ENCODE results near the gene RHBDD1. TPM values are rescaled to one million over a fixed set of nuclear protein-coding genes. Genes with fewer than 3 reads are reported as not detected.
A peak's percentile ranks its signal among the peaks of the same experiment; 100 is the strongest.

The RHBDD1 gene
- total and polyA plus RNA-seq, 5 donors, result 9.3 to 47.3 (median 40.9) TPM

DNA sequence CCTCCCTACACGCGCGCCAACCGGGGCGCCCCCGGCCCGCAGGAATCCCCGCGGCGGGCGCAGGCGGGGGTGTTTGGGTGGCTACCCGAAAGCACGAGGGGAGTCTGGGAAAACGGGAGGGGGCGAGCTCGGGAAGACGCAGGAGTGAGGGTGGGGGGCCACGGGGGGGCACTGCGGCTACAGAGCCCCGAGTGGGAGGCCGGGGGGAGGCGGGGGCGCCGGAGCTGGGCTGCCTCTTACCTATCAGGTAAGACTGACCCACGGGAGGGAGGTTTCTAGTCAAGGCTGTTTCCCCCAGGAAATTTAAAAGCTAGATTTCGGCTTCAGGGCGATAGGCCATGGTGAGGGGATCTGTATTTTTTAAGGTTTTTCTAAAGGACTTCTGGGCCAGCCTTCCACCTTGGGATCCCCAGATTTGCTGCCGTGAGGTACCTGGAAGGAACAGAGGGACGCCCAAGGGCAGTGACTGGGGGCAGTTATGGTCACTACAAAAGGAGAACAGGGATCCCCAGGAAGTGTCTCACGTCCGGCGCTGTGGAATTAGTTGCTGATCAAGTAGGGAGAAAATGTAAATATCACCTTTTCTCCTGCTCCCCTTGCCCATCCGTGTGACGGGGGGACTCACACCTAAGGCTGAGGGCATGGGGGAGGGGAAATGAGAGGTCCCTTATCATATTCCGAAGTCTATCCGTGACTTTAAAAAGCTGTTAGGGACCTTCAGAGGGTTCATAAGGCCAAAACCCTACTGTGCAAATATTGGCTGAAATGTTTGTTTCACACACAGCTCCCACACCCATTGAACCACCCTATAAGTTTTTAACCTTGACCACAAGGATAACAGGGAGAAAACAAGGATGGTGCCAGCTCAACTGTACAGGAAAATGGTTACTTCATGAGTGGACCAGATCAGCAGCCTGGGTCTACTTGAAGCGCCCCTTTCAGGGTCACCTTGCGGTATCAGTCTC lies 35.6 kb upstream of the RHBDD1 start:
- DNase-seq (peak; percentile 47 to 51 (median 51)), ATAC-seq (no peak)
- H3K4me3 ChIP-seq (ENCODE audit: low read length), result peak overlapping the region; percentile 79
- H3K4me1 ChIP-seq (ENCODE audit: control insufficient read depth, insufficient read depth, low read length), result peaks cover 3% of the 10 kb centered on the region
- intact Hi-C loops (cut with DNase I), result loop anchor here (5.0 to 10.0 kb wide), 15 partner anchors 55 to 1133 kb away; no protein-coding TSS in a partner anchor
- H3K27ac ChIP-seq (ENCODE audit: low read length), result peak overlapping the region; percentile 83
- 4% methylated on average over 39 of the region's 39 CpGs for WGBS
- no peaks in the 10 kb centered on the region for H3K27me3 ChIP-seq (ENCODE audit: control insufficient read depth, insufficient read depth)
- H3K9me3 ChIP-seq (ENCODE audit: control insufficient read depth, low read length), result no peaks in the 10 kb centered on the region

DNA sequence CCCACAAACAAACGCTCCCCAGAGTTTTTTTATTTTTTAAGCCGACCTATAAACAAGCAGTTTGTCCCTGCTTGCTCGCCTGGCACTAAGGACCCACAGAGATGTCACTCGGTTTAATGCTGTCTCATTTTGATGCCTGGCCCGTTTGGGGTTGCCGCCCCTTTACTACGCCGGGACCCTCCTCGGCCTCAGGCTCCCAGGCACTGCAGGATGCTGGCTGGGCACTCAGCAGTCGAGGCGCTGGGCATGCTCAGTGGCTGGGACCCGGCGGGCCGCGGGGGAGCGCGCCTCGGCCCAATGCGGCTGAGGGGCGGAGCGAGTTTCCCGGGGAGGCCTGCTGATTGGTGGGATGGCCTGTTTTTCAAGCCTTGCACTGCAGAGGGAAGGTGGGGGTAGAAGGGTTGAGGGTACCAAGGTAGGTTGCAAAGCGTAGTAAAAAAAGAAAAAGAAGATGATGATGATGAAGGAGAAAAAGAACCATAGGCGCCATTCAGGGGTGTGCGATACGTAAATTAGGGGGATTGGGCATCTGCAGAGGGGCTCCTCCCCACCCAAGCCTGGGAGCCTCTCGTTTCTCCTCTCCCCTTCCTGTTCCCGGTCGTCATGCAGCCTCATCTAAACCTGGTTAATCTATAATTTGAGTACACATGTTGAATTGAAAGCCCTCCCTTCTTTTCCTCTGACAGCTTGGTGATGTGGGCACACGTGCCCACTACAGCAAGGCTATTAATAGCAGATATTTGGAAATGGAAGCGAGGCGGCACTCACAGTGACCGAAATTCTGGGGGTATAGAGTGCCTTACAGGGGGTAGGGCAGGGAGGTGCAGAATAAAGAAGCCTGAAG lies 34.7 kb upstream of the RHBDD1 start:
- Histone ChIP-seq H3K27ac (ENCODE audit: low read length) (peak overlapping the region; percentile 83), H3K4me3 (ENCODE audit: low read length) (peak overlapping the region; percentile 79), H3K27me3 (ENCODE audit: control insufficient read depth, insufficient read depth) (no peaks in the 10 kb centered on the region), H3K9me3 (ENCODE audit: control insufficient read depth, low read length) (no peaks in the 10 kb centered on the region), H3K4me1 (ENCODE audit: control insufficient read depth, insufficient read depth, low read length) (peaks cover 3% of the 10 kb centered on the region)
- peak; percentile 86 to 95 (median 94) for DNase-seq
- 18% methylated on average over 33 of the region's 33 CpGs for WGBS
- peak; percentile 88 for ATAC-seq
- intact Hi-C loops (cut with DNase I), result loop anchor here (5.0 to 10.0 kb wide), 6 partner anchors 184 to 1134 kb away; no protein-coding TSS in a partner anchor

DNA sequence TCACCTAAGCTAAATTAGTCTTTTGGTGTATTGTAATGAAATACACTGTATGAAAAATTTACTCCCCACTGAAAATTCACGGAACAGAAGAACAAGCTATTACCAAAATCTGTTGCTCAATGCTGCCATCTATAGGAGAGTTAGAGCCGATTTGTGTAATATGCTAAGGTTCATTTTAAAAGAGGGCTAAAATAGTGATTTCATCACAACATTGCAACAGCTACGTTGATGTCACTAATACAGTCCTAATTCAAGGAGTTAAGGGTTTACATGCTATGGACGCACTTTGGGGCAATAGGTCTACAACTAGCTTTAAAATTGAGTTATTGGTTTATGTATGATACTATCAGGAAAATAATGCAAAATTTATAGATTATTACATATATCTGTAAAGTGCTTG lies 33.3 kb upstream of the RHBDD1 start:
- no peaks in the 10 kb centered on the region for H3K27me3 ChIP-seq (ENCODE audit: control insufficient read depth, insufficient read depth)
- H3K4me3 ChIP-seq (ENCODE audit: low read length), result no peak overlapping the region
- DNase-seq, result no peak
- no peak for ATAC-seq
- intact Hi-C loops (cut with DNase I), result loop anchor here (5.0 to 10.0 kb wide), 6 partner anchors 182 to 1135 kb away; no protein-coding TSS in a partner anchor
- H3K27ac ChIP-seq (ENCODE audit: low read length), result no peak overlapping the region
- H3K9me3 ChIP-seq (ENCODE audit: control insufficient read depth, low read length), result no peaks in the 10 kb centered on the region
- 0% methylated on average over 4 of the region's 4 CpGs for WGBS
- H3K4me1 ChIP-seq (ENCODE audit: control insufficient read depth, insufficient read depth, low read length), result no peaks in the 10 kb centered on the region

DNA sequence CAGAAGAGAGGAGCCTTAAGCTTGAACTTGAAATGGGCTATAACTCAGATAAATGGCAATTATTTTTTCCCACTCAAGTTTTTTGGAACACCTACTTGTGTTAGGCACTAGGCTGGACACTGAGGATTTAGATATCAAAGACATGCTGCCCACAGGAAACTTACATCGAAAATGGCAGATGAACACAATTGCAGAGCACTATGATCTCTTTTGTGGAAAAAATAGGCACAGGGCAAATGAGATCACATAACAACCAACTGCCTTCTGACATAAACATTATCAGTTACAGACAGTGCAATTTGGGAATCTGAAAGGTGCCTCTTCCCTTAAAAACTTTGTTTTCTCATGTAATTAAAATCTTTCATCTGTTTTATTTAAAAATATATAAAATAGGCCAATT lies 32.4 kb upstream of the RHBDD1 start:
- Histone ChIP-seq H3K4me1 (ENCODE audit: control insufficient read depth, insufficient read depth, low read length) (no peaks in the 10 kb centered on the region), H3K9me3 (ENCODE audit: control insufficient read depth, low read length) (no peaks in the 10 kb centered on the region), H3K27me3 (ENCODE audit: control insufficient read depth, insufficient read depth) (no peaks in the 10 kb centered on the region), H3K27ac (ENCODE audit: low read length) (no peak overlapping the region), H3K4me3 (ENCODE audit: low read length) (no peak overlapping the region)
- no peak for ATAC-seq
- WGBS, result 53% methylated on average over 1 of the region's 1 CpG
- no peak for DNase-seq
- intact Hi-C loops (cut with DNase I), result loop anchor here (5.0 to 10.0 kb wide), 6 partner anchors 181 to 1136 kb away; no protein-coding TSS in a partner anchor

DNA sequence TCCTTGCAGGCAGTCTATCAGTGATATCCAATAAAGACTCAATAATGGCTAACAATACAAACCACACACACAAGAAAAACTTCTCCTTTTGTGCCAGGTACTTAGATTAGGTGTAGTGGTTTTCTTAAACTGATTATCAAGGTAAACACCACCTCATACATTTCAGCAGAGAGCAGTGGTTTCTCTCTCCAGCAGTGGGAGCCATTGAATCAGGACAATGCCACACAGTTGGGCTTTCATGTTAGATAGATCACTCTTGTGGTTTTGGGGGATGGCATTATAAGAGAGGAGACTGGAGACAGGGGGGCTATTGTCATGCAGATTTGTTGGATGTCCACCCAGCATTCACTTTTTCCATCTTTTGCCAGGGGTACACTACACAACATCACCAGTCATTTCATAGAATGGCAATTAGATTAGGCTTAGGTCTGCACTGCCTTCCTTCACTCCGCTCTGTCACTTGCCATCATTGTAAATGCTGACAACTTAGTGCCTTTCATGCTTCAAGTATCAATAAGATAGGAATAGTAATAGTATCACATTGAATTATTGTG lies 22.6 kb upstream of the RHBDD1 start:
- Histone ChIP-seq H3K27me3 (ENCODE audit: control insufficient read depth, insufficient read depth) (no peaks in the 10 kb centered on the region), H3K9me3 (ENCODE audit: control insufficient read depth, low read length) (no peaks in the 10 kb centered on the region), H3K4me3 (ENCODE audit: low read length) (no peak overlapping the region), H3K27ac (ENCODE audit: low read length) (no peak overlapping the region), H3K4me1 (ENCODE audit: control insufficient read depth, insufficient read depth, low read length) (no peaks in the 10 kb centered on the region)
- intact Hi-C loops (cut with DNase I), result loop anchor here in 2 of 4 donors (5.0 to 10.0 kb wide), 2 partner anchors 174 to 928 kb away; no protein-coding TSS in a partner anchor
- ATAC-seq (no peak), DNase-seq (no peak)
- WGBS, result 91% methylated on average over 1 of the region's 1 CpG

DNA sequence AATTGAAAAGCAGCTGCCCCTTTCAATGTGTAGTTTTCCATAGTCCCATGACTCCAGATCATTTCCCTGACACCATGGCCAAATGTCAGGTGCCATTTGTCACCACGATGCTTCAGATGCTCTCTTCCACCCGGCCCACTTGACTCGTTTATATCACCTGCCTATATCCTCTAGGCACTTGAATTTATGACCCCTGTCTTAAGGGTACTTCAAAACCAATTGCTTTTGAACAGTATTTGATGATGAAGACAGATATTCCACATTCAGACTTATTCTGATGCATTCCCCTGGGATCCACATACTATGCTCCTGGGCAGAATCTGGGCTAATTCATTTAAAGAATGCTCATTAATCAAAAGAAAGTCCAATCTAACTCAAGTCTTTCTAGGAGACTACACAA lies 16.9 kb upstream of the RHBDD1 start:
- ATAC-seq, result no peak
- Histone ChIP-seq H3K9me3 (ENCODE audit: control insufficient read depth, low read length) (no peaks in the 10 kb centered on the region), H3K27ac (ENCODE audit: low read length) (no peak overlapping the region), H3K4me1 (ENCODE audit: control insufficient read depth, insufficient read depth, low read length) (no peaks in the 10 kb centered on the region), H3K4me3 (ENCODE audit: low read length) (no peak overlapping the region), H3K27me3 (ENCODE audit: control insufficient read depth, insufficient read depth) (no peaks in the 10 kb centered on the region)
- 71% methylated on average over 3 of the region's 3 CpGs for WGBS
- DNase-seq, result no peak
- intact Hi-C loops (cut with DNase I), result loop anchor here in 1 of 4 donors (10.0 kb wide), 1 partner anchor 934 kb away; no protein-coding TSS in a partner anchor

DNA sequence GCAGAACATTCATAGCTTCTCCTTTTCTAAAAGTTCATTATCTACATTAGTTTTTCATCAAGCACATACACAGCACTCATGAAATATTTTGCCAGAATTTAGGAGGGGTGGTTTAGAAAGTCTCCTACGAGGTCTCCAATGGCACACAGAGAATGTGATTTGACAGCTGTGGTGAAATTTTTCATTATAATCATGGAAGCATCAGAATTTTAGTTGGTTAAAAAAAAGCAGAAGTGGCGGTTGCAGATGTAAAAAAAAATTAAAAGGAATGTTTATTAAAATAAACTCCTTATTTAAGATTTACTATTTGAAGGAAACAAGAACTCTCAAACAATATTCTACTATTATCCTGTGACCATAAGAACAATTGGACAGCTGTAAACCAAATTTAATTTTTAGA lies 10.8 kb upstream of the RHBDD1 start:
- intact Hi-C loops (cut with DNase I), result no loop called here
- WGBS, result 59% methylated on average over 2 of the region's 2 CpGs
- no peak overlapping the region for H3K27ac ChIP-seq (ENCODE audit: low read length)
- H3K9me3 ChIP-seq (ENCODE audit: control insufficient read depth, low read length), result no peaks in the 10 kb centered on the region
- H3K27me3 ChIP-seq (ENCODE audit: control insufficient read depth, insufficient read depth), result no peaks in the 10 kb centered on the region
- no peaks in the 10 kb centered on the region for H3K4me1 ChIP-seq (ENCODE audit: control insufficient read depth, insufficient read depth, low read length)
- no peak for ATAC-seq
- H3K4me3 ChIP-seq (ENCODE audit: low read length), result no peak overlapping the region
- DNase-seq, result no peak

DNA sequence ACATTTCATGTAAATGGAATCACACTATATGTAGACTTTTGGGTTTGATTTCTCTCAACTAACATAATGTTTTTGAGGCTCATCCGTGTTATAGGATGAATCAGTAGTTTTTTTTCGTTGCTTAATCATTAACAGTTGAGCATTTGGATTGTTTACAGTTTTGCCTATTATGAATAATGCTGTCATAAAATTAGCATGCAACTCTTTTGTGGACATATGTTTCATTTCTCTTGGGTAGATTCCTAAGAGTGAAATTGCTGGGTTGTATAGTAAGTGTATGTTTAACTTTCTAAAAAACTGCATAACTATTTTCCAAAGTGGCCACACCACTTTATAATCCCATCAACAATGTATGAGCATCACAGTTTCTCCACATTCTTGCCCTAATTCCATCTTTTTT lies 7.7 kb upstream of the RHBDD1 start:
- Histone ChIP-seq H3K4me1 (ENCODE audit: control insufficient read depth, insufficient read depth, low read length) (no peaks in the 10 kb centered on the region), H3K4me3 (ENCODE audit: low read length) (no peak overlapping the region), H3K27ac (ENCODE audit: low read length) (no peak overlapping the region), H3K9me3 (ENCODE audit: control insufficient read depth, low read length) (no peaks in the 10 kb centered on the region), H3K27me3 (ENCODE audit: control insufficient read depth, insufficient read depth) (no peaks in the 10 kb centered on the region)
- ATAC-seq (no peak), DNase-seq (no peak)
- 68% methylated on average over 2 of the region's 2 CpGs for WGBS
- intact Hi-C loops (cut with DNase I), result no loop called here

DNA sequence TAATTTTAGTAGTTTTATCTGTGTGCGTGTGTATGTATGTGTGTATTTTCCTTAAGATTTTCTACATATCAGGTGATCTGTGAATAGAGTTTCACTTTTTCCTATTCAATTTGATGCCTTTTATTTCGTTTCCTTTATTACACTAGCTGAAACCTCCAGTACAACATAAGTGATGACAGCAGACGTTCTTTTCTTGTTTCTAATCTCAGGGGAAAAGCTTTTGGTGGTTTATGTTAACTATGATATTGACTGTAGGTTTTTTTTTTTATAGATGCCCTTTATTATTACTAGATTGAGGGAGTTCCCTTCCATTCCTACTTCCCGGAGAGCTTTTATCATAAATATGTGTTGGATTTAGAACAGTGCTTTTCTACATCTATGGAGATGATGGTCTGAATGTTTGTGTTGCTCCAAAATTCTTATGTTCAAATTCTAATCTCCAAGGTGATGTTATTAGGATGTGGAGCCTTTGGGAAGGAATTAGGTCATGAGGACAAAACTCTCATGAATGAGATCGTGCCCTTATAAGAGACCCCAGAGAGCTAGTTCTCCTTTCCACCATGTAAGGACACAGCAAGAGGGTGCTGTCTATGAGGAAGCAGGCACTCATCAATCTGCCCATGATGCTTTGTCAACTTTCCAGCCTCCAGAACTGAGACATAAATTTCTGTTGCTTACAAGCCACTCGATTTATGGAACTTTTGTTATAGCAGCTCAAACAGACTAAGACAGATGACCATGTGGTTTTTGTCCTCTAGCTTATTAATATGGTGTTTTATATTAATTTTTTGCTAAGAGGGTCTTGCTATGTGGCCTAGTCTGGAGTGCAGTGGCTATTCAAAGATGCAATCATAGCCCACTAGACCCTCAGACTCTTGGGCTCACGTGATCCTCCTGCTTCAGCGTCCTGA lies 5.9 kb upstream of the RHBDD1 start:
- ATAC-seq (no peak), DNase-seq (no peak)
- H3K9me3 ChIP-seq (ENCODE audit: control insufficient read depth, low read length), result no peaks in the 10 kb centered on the region
- H3K4me1 ChIP-seq (ENCODE audit: control insufficient read depth, insufficient read depth, low read length), result no peaks in the 10 kb centered on the region
- H3K27ac ChIP-seq (ENCODE audit: low read length), result no peak overlapping the region
- 81% methylated on average over 8 of the region's 8 CpGs for WGBS
- no peaks in the 10 kb centered on the region for H3K27me3 ChIP-seq (ENCODE audit: control insufficient read depth, insufficient read depth)
- H3K4me3 ChIP-seq (ENCODE audit: low read length), result no peak overlapping the region
- intact Hi-C loops (cut with DNase I), result no loop called here

DNA sequence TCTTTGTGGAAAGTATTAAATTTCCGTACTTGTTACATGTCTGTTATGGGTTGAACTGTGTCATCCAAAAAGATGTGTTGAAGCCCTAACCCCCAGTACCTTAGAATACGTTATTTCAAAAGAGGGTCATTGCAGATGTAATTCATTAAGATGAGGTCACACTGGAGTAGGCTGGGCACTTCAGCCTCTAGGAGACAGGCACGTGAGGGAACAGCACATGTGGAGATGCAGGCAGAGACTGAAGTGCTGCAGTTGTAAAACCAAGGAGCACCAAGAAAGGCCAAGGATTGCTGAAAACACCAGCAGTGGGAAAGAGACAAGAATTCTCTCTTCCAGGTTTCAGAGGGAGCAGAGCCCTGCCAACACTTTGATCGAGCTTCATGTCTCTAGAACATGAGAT lies 4.6 kb upstream of the RHBDD1 start:
- H3K4me1 ChIP-seq (ENCODE audit: control insufficient read depth, insufficient read depth, low read length), result no peaks in the 10 kb centered on the region
- WGBS, result 83% methylated on average over 4 of the region's 4 CpGs
- no peaks in the 10 kb centered on the region for H3K9me3 ChIP-seq (ENCODE audit: control insufficient read depth, low read length)
- no peak for DNase-seq
- no peak for ATAC-seq
- H3K4me3 ChIP-seq (ENCODE audit: low read length), result no peak overlapping the region
- H3K27ac ChIP-seq (ENCODE audit: low read length), result no peak overlapping the region
- no peaks in the 10 kb centered on the region for H3K27me3 ChIP-seq (ENCODE audit: control insufficient read depth, insufficient read depth)
- intact Hi-C loops (cut with DNase I), result no loop called here
